ENCODE results near the gene SGMS1. TPM values are rescaled to one million over a fixed set of nuclear protein-coding genes. Genes with fewer than 3 reads are reported as not detected.
A peak's percentile ranks its signal among the peaks of the same experiment; 100 is the strongest.
"Not testable (repeated sequence)": the region's sequence is repeated elsewhere in the genome, so short reads cannot be mapped to it uniquely, and the experiment has no call there.

Gene SGMS1
- total RNA-seq, 4 donors from 2014 or later, result 139 to 198 (median 173) TPM

DNA sequence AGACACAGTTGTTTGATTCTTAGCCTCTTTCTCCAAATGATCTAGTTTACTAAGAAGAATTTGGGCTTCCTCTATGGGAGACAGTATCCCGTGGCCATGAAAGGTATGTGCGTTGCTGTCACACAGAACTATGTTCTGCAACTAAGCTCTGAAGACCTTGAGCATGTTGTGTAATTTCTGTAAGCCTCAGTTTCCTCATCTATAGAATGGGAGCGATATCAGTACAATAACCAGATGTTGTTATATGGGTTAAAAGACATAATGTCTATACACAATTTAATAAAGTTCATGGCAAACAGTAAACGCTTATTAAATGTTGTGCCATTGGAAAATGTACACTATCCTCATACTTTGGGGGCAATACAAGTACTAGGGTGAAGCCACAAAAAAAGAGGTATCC, 187.0 kb downstream of the SGMS1 start:
- Histone ChIP-seq H3K27me3 (no peaks in the 10 kb centered on the region), H3K4me1 (peaks cover 9% of the 10 kb centered on the region), H3K4me3 (no peak overlapping the region), H3K9me3 (no peaks in the 10 kb centered on the region), H3K36me3 (no peaks in the 10 kb centered on the region), H3K27ac (no peak overlapping the region)
- no peak for TF ChIP-seq POLR2AphosphoS5 (IDR thresholded peaks at IDR 0.05)
- no peak for TF ChIP-seq EP300 (IDR thresholded peaks at IDR 0.05)
- no peak for TF ChIP-seq POLR2A (IDR thresholded peaks at IDR 0.05)
- TF ChIP-seq, protein P1, sequence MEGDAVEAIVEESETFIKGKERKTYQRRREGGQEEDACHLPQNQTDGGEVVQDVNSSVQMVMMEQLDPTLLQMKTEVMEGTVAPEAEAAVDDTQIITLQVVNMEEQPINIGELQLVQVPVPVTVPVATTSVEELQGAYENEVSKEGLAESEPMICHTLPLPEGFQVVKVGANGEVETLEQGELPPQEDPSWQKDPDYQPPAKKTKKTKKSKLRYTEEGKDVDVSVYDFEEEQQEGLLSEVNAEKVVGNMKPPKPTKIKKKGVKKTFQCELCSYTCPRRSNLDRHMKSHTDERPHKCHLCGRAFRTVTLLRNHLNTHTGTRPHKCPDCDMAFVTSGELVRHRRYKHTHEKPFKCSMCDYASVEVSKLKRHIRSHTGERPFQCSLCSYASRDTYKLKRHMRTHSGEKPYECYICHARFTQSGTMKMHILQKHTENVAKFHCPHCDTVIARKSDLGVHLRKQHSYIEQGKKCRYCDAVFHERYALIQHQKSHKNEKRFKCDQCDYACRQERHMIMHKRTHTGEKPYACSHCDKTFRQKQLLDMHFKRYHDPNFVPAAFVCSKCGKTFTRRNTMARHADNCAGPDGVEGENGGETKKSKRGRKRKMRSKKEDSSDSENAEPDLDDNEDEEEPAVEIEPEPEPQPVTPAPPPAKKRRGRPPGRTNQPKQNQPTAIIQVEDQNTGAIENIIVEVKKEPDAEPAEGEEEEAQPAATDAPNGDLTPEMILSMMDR (IDR thresholded peaks at IDR 0.05), result no peak
- 97% methylated on average over 4 of the region's 4 CpGs for WGBS
- DNase-seq (ENCODE audit: low spot score in 2 of 2), result no peak

GRCh38 chr10:50432211-50433009, 191.3 kb downstream of the SGMS1 start:
- WGBS, result 89% methylated on average over 1 of the region's 1 CpG

GRCh38 chr10:50431791-50432190, 192.0 kb downstream of the SGMS1 start:
- H3K27me3 ChIP-seq, result no peaks in the 10 kb centered on the region
- 41% methylated on average over 3 of the region's 3 CpGs for WGBS
- DNase-seq (ENCODE audit: low spot score in 2 of 2), result no peak
- TF ChIP-seq EP300 (IDR thresholded peaks at IDR 0.05) (no peak), POLR2AphosphoS5 (IDR thresholded peaks at IDR 0.05) (no peak), POLR2A (IDR thresholded peaks at IDR 0.05) (no peak)
- TF ChIP-seq, protein P1 (IDR thresholded peaks at IDR 0.05), result no peak
- H3K4me1 ChIP-seq, result peaks cover 15% of the 10 kb centered on the region
- H3K27ac ChIP-seq, result peak overlapping the region; percentile 69
- H3K9me3 ChIP-seq, result no peaks in the 10 kb centered on the region
- no peaks in the 10 kb centered on the region for H3K36me3 ChIP-seq
- H3K4me3 ChIP-seq, result no peak overlapping the region

More at GRCh38 chr10:50432211-50433009, 191.3 kb downstream of the SGMS1 start:
- no peak for DNase-seq (ENCODE audit: low spot score in 2 of 2)
- TF ChIP-seq EP300 (IDR thresholded peaks at IDR 0.05) (no peak), POLR2AphosphoS5 (IDR thresholded peaks at IDR 0.05) (no peak), POLR2A (IDR thresholded peaks at IDR 0.05) (no peak)
- TF ChIP-seq, protein P1 (IDR thresholded peaks at IDR 0.05), result no peak
- no peaks in the 10 kb centered on the region for H3K36me3 ChIP-seq
- no peaks in the 10 kb centered on the region for H3K9me3 ChIP-seq
- H3K27ac ChIP-seq, result peak overlapping the region; percentile 69
- no peak overlapping the region for H3K4me3 ChIP-seq
- no peaks in the 10 kb centered on the region for H3K27me3 ChIP-seq
- H3K4me1 ChIP-seq, result peaks cover 15% of the 10 kb centered on the region

GRCh38 chr10:50431133-50431532, 192.6 kb downstream of the SGMS1 start:
- Histone ChIP-seq H3K4me1 (peaks cover 15% of the 10 kb centered on the region), H3K4me3 (no peak overlapping the region), H3K27me3 (no peaks in the 10 kb centered on the region), H3K9me3 (no peaks in the 10 kb centered on the region), H3K36me3 (no peaks in the 10 kb centered on the region), H3K27ac (peak overlapping the region; percentile 69)
- DNase-seq (ENCODE audit: low spot score in 2 of 2), result no peak
- WGBS, result 43% methylated on average over 4 of the region's 4 CpGs
- TF ChIP-seq POLR2A (IDR thresholded peaks at IDR 0.05), result no peak

GRCh38 chr10:50426485-50426884, 197.3 kb downstream of the SGMS1 start:
- TF ChIP-seq POLR2A (IDR thresholded peaks at IDR 0.05) (no peak), POLR2AphosphoS5 (IDR thresholded peaks at IDR 0.05) (no peak), EP300 (IDR thresholded peaks at IDR 0.05) (no peak)
- TF ChIP-seq, protein P1 (IDR thresholded peaks at IDR 0.05), result no peak
- no peak for DNase-seq (ENCODE audit: low spot score in 2 of 2)
- 93% methylated on average over 1 of the region's 1 CpG for WGBS
- no peaks in the 10 kb centered on the region for H3K36me3 ChIP-seq
- no peaks in the 10 kb centered on the region for H3K9me3 ChIP-seq
- H3K27ac ChIP-seq, result no peak overlapping the region
- H3K4me3 ChIP-seq, result no peak overlapping the region
- H3K27me3 ChIP-seq, result no peaks in the 10 kb centered on the region
- peaks cover 18% of the 10 kb centered on the region for H3K4me1 ChIP-seq

DNA sequence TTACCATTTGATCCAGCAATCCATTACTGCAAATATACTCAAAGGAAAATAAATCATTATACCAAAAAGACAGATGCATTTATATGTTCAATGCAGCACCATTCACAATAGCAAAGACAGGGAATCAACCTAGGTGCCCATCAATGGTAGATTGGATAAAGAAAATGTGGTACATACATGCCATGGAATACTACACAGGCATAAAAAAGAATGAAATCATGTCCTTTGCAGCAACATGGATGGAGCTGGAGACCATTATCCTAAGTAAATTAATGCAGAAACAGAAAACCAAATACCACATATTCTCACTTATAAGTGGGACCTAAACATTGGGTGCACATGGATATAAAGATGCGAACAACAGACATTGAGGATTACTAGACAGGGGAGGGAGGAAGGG, 198.5 kb downstream of the SGMS1 start:
- WGBS, result 100% methylated on average over 1 of the region's 1 CpG
- not testable (repeated sequence) for H3K27me3 ChIP-seq; H3K4me3 ChIP-seq; H3K9me3 ChIP-seq; H3K36me3 ChIP-seq; DNase-seq (ENCODE audit: low spot score in 2 of 2); H3K27ac ChIP-seq
- H3K4me1 ChIP-seq, result peaks cover 19% of the 10 kb centered on the region
